ENCODE results near the gene UAP1.

The UAP1 gene

DNA sequence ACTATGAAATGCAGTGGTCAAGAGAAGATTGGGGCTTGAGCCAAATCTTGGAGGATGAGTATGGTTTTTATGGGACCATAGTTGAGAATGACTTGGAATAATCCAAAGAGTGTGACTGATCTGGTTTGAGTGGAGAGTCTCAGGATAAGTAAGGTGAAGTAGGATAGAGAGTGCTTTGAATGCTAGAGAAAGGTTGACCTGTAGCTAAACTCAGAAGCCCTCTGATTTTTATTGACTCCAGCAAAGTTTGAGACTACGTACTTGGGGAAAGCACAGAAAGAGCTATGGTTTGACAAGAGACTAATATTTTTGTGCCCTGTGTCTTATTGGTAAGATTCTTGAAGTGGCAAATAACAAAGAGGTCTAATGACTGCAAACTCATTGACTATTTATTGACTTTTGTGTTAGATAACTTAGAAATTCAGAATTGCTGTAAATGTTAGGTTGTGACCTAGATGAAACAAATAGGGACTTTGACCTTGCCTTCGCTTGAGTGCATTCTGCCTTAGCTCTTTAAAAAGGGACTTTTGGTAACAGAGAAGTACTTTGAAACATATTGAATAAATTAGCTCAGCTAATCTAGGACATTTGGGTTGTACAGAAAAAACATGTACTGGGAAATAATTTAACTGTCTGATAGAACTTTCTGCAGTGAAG lies 35.1 kb downstream of the UAP1 start:
- TF ChIP-seq TEAD4 (IDR thresholded peaks at IDR 0.05) (no peak), TAF1 (IDR thresholded peaks at IDR 0.05; ENCODE audit: low read depth) (no peak), MAX (IDR thresholded peaks at IDR 0.05) (no peak), REST (IDR thresholded peaks at IDR 0.05; ENCODE audit: low read depth) (no peak)

DNA sequence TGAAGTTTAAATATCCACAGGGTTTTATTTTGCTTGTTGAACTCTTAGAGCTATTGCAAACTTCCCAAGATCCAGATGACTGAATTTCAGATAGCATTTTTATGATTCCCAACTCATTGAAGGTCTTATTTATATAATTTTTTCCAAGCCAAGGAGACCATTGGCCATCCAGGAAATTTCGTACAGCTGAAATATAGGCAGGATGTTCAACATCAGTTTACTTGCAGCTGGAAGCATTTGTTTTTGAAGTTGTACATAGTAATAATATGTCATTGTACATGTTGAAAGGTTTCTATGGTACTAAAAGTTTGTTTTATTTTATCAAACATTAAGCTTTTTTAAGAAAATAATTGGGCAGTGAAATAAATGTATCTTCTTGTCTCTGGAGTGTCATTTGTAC lies 37.9 kb downstream of the UAP1 start:
- no peak for TF ChIP-seq CEBPB (IDR thresholded peaks at IDR 0.05)
- TF ChIP-seq YY1 (IDR thresholded peaks at IDR 0.05; ENCODE audit: low read depth), result no peak
- TF ChIP-seq FOXM1 (IDR thresholded peaks at IDR 0.05; ENCODE audit: borderline replicate concordance, low read depth), result no peak
- no peak for TF ChIP-seq TCF12 (IDR thresholded peaks at IDR 0.05; ENCODE audit: low read depth)
- no peak for TF ChIP-seq MAX (IDR thresholded peaks at IDR 0.05)
- TF ChIP-seq NFIC (IDR thresholded peaks at IDR 0.05), result no peak
- no peak for TF ChIP-seq RAD21 (IDR thresholded peaks at IDR 0.05; ENCODE audit: low read depth)
- TF ChIP-seq CREB1 (IDR thresholded peaks at IDR 0.05; ENCODE audit: low read depth), result no peak

- TF ChIP-seq CREB1 (IDR thresholded peaks at IDR 0.05; ENCODE audit: low read depth) (no peak), CEBPB (IDR thresholded peaks at IDR 0.05) (no peak), RAD21 (IDR thresholded peaks at IDR 0.05; ENCODE audit: low read depth) (no peak), TEAD4 (IDR thresholded peaks at IDR 0.05) (no peak), FOXM1 (IDR thresholded peaks at IDR 0.05; ENCODE audit: borderline replicate concordance, low read depth) (no peak), YY1 (IDR thresholded peaks at IDR 0.05; ENCODE audit: low read depth) (no peak), NFIC (IDR thresholded peaks at IDR 0.05) (no peak), TAF1 (IDR thresholded peaks at IDR 0.05; ENCODE audit: low read depth) (no peak), ZBTB7A (IDR thresholded peaks at IDR 0.05; ENCODE audit: low read depth) (no peak), EGR1 (IDR thresholded peaks at IDR 0.05) (no peak), MAX (IDR thresholded peaks at IDR 0.05) (no peak), REST (IDR thresholded peaks at IDR 0.05; ENCODE audit: low read depth) (no peak)
These were observed 43.9 kb downstream of the UAP1 start for GRCh38 chr1:162605225-162605927.

GRCh38 chr1:162609306-162609705 lies 47.8 kb downstream of the UAP1 start:
- TF ChIP-seq REST (IDR thresholded peaks at IDR 0.05; ENCODE audit: low read depth) (no peak), TAF1 (IDR thresholded peaks at IDR 0.05; ENCODE audit: low read depth) (no peak), ZBTB7A (IDR thresholded peaks at IDR 0.05; ENCODE audit: low read depth) (no peak), CEBPB (IDR thresholded peaks at IDR 0.05) (no peak), TEAD4 (IDR thresholded peaks at IDR 0.05) (no peak), EGR1 (IDR thresholded peaks at IDR 0.05) (no peak), MAX (IDR thresholded peaks at IDR 0.05) (no peak), YY1 (IDR thresholded peaks at IDR 0.05; ENCODE audit: low read depth) (no peak)
- TF ChIP-seq, protein P1, sequence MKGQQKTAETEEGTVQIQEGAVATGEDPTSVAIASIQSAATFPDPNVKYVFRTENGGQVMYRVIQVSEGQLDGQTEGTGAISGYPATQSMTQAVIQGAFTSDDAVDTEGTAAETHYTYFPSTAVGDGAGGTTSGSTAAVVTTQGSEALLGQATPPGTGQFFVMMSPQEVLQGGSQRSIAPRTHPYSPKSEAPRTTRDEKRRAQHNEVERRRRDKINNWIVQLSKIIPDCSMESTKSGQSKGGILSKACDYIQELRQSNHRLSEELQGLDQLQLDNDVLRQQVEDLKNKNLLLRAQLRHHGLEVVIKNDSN (IDR thresholded peaks at IDR 0.05), result no peak

Measured in Ishikawa (cell line).